Stimulated activated CD8-positive, alpha-beta memory T cell treated with anti-CD3 and anti-CD28 coated beads, Interleukin-12 subunit alpha, Interleukin-12 subunit beta, amount 100 ng/mL, for 4 hours (primary cell): ENCODE results near the gene HYCC1.

ENCODE experiments used
- DNase-seq: peaks from one replicate; pipeline ENCODE4 v3.0.0-alpha.2; 2020; ENCODE audit warnings: low read depth

The HYCC1 gene

DNA sequence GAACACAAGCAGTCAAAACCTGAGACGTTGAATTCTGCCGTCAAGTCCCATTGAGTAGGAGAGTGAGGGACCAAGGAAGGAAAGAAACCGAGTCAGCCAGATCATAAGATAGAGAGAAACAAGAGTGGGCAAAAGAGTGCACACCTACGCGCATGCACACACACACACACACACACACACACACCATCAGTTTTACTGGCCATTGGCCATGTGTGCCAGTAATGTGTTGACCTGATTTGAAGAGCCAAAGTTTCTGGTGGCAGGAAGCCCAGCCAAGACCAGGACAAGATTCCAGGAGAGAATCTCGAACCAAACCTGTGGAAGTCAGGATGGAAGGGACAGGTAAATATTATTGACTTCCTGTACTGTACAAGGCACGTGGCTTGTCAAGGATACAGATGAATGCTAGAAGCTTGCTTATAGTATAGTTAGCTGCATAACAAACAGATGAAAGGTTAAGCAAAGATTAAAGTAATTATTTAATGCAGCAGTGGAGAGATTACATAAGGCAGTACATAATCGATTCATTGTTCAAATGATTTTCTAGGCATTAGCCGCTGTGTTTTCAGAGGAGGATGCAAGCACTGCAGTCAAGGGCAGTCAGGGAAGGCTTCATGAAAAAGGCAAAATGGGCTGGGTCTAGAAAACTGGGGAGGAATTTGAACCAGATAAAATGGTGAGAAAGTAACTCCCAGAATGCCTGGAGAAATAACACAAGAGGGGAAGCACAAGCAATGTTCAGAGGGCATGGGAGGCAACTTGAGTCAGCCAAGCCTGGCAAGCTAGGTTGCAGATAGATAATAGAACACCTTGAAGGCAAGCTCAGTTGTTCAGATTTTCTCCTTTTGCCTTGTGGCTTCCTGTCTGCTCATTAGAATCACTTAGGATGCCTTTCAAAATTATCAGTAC, 2.7 kb upstream of the HYCC1 start:
- DNase-seq: no peak

DNA sequence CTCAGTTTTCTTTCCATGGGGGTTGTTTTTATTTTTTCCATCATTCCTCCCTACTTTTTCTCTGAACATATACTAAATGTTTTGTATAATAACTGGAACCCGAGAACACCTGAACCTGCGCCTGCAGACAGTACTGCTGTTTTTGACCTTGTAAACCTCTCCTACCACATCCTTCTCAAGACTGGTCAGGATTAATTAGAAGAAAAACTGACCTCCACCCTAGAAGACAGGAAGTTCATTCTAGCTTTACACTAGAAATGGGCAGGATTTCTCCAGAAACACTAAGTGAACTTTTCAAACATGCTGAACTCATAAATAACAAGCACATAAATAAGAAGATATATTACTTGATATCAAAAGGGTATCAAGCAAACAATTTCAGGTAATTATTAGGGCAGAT, 751 bp upstream of the HYCC1 start:
- no peak for DNase-seq

DNA sequence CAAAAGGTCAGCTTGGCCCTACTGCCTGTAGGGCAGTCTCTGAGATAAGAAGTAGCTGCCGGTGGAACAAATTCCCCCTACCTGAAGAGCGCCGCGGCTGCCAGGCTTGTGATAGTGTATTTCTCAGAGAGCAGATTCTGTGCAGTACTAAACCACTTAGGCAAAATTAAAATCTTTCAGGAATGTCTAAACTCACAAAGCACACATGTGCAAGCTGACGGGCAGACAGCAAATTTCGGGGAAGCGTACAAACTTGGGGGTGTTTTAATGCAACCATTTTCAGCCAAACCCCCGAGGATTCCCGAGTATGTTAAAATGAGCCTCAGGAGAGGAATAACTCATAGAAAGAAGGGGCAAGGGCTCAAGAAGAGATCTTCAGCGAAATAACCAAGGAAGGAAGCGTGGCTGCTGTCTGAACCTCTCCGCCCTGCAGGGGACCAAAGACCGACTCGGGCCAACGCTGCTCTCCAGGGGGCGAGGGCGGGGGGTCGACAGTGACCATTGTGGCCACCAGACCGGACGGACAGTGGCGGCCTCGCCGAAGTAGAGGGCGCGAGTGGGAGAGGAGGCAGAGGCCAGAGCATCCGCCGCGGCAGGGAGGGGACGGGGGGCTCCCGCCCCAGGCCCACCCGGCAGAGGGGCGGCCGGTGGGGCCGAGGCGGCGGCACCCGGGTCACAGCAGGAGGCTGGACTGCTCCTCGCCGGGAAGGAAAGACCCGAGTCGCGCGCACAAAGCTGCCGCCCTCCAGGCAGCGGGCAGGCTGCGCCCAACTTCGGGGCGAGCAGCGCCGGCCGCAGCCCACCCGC, 819 bp downstream of the HYCC1 start:
- DNase-seq: peak; percentile 9

DNA sequence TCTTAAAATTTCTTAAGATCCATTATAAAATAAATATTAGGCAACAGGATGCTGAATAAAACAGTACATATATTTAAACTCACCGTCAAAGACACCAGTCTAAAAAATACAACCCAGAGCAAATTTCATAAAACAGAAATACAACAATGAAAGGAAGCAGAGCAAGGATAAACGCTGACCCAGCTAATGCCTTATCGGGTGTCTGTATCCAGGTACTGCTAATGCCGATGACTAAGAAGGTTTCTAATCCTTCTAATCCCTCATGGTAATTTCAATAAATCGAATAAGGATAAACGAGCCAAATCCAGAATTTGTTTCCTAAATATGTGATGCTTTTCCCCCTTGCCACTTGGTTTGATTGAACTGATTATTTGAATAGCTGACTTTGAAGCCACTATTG, 1.7 kb downstream of the HYCC1 start:
- no peak for DNase-seq

DNA sequence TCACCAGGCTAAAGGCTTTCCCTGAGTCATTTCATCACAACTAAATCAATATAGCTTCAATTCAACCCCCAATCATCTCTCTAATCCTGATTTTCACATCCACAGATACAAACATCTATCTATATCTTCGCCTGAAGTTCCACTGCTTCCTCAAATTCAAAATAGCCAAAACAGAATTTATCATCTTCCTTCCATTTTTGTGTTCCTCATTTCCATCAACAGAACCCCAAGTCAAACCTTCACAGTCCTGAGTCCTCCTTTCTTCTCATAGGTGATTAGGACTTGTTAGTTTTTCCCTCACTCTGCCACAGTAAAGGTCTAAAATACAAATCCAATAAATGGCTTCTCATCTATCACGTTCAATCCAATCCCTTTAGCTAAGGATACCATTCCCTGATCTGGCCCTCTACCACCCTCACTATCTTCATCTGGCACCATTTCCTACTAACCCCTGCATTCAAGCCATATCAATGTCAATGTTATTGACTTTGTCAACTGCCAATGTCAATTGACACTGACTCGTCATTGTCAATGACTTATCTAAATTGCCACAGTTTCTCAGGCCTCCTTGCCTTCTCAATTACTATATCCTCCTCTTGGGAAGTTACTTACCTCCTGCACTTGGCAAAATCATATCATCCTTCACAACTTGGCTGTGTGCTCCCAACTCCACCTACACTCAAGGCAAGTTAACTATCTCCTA, 2.6 kb downstream of the HYCC1 start:
- DNase-seq: no peak

DNA sequence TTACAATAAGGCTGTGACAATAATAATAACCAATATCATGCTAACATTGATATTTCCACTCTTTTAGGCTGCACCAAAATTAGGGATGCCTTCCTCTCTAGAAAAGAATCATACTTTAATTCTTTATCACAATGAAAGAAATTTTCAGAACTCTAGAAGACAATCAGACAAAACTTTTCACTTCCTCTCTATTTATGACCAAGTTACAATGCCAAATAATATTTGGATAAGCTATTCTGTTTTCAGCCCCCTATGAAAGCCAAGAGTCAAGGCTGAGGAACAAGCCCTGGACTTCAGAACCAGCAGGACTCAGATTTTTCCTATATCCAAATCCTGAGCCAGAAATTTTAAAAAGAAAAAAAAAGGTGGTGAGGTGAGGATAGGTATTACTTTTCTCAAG, 4.6 kb downstream of the HYCC1 start:
- DNase-seq: no peak

DNA sequence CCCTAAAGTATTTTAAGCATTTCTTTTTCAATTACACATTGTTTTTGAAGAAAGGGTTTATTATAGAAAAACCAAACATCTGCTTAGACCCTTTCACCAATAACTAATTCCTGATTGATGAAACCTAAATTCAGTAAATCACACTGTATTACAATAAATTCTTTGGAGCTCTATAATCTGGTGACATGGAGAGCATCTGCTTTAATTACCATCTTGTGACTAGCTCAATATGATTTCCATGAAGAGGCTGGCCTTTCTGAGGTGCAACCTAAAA, 9.7 kb downstream of the HYCC1 start:
- no peak for DNase-seq

DNA sequence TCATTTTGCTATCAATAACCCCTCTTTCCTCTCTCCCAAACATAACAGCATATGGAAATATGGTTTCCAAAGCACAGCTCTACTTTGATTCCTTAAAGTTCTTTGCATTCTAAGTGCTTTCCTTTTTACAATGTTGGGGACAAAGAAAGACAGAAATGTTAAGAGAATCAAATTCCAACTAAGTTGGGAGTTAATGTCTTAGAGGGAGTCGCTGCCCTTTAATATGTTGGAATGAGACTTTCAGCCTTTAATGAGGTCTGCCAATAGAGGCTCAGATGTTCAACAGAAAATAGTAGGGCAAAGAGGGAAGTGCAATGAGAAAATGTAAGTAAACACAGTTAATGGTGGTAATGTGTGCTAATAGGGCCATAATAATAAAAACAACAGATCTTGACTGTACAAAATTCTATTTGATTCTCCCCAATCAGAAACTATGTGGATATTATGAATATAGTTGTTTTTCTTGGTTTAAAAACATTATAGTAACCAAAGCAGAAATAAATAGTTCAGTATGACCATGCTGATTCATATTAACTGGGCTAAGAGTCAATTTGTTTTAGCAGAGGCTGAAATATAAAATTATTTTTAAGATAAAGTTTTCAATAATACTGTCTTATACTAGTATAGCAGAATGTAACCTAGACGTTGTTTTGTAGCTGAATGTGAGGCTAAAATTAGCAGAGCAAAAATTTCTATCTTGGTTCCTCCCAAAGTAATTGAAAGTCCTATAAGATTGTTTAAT, 10.3 kb downstream of the HYCC1 start:
- no peak for DNase-seq

DNA sequence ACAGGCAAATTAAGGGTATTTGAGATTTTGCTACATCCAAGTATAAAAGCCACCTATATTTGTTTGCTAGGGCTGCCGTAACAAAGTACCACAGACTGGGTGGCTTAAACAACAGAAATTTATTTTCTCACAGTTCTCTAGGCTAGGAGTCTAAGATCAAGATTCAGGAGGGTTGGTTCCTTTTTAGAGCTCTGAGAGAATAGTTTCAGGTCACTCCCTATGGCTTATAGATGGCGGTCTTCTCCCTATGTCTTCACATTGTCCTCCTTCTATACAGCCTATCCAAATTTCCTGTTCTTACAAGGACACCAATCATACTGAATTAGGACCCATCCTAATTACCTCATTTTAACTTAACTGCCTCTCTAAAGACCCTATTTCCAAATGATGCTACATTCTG, 11.2 kb downstream of the HYCC1 start:
- DNase-seq: no peak

DNA sequence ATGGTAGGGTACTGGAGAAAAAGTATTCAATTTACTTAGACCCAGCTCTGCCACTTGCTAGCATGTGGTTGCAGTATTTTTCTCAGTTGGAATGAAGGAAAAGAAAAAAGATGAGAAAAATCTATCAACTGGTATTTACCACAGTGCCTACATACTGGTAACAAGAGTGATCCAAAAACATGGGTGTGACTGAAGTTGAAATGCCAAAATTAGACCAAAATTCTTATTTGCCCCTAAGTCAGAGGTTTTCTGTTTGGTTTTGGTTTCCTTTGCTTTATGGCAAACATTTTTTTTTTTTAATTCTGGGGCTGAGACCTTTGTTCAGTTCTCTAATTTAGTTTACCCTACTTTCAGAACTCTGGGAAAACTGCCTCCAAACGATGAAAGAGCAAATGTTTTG, 12.3 kb downstream of the HYCC1 start:
- no peak for DNase-seq

DNA sequence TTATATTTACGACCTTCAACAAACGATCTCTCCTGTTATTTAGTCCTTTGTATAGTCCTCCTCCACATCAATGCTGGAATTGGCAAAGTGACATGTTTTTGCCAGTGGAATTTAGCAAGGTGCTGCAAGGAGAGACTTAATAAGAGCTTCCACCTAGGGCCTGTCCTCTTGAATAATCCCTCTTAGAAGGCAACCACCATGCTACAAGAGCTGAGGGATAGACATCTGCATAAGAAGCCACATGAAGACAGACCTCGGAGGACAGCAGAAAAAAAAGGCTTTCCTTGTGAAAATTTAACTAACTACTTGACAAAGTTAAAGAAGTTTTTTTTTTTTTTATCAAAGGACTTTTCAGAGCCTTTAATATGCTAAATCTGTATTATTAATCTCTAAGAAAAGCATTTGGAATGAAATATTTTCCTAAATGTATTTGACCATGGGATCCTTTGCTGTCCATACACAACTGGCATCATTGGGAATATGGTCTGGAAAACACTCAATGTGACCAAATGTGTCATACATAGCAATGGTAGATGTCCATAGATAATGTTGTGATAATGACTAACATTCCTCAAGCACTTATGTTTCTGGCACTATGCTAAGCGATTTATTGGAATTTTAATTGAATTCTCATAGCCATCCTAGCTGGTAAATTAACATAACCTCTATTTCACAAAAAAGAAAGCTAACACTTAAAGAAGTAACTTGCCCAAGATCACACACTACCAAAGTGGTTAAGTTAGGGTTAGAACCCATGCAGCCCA, 13.2 kb downstream of the HYCC1 start:
- DNase-seq: no peak

DNA sequence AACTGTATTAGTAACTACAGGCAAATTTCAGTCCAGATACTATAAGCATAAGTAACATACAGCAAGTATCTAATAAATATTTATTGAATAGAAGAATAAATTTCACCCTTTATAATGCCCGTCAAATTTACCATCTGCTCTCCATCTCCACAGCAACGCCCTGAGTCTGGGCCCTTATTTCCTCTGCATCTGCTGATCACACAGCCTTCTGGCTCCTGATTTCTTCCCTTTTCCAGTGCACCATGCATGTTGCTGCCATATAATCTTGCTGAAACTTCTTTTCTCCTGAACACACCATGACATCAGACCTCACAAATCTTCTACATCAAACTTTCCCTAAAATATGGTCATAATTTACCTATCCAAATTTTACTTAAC, 15.4 kb downstream of the HYCC1 start:
- DNase-seq: no peak

DNA sequence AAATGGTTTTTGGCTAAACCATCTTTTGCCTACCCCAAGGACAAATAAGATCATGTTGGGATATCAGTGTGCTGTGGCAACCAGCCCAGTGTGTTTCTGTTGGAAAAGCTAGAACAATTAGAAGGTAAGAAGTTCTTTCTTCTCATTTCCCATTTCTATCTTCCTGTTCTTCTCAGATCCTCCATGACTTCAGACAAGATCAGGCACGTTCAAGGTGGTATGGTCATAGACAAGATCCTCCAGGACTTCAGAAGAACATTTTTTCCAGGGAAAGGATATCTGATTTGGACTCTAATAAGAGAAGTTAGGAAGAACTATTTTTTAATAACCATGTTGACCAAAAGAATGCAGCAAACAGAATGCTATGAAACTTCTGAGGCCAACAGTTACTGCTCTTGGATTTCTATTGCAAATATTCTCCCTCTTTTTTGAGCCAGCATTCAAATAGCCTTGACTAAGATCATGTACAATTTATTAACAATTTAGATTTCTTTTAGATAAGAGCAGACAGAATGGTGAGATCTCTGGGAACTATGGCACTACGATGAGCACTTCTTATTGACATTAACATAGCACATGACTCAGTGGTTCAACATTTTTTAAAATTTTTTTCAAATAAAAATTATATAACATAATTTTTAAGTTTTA, 15.9 kb downstream of the HYCC1 start:
- DNase-seq: no peak

DNA sequence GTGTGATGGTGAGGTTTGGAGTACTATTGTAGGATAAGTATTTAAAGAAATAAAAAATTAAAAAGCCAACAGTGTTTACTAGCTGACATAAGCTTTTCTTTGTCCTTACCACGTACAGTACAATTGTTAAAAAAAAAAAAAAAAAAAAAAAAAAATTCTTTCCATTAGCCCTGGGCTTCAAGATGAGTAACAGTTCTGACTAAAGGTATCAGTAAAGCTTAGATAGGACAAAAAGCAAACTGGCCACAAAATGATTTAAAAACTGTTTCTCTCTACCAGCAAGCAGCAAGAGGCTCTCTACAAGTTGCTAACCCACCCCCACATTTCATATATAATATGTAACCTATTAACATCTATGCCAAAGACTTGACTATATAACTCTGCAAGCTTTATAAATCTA, 17.5 kb downstream of the HYCC1 start:
- DNase-seq: no peak

DNA sequence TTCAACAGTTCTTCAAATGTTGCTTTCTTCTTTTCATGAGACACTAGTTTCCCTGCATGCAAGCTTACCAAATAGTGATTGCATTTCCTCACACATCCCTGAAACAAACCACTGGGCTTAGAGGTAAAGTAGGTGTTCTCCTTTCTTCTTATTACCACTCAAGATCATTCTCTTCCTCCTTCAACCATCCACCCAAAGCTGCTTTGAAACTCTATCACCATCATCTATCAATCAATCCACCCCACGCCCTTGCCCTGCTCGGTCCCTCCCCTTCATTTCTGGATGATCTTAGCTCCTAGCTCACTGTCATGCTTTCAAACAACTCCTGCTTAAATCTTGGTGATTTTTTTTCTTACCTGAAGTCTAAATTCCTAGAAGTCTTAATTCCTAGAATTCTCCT, 18.9 kb downstream of the HYCC1 start:
- DNase-seq: no peak

DNA sequence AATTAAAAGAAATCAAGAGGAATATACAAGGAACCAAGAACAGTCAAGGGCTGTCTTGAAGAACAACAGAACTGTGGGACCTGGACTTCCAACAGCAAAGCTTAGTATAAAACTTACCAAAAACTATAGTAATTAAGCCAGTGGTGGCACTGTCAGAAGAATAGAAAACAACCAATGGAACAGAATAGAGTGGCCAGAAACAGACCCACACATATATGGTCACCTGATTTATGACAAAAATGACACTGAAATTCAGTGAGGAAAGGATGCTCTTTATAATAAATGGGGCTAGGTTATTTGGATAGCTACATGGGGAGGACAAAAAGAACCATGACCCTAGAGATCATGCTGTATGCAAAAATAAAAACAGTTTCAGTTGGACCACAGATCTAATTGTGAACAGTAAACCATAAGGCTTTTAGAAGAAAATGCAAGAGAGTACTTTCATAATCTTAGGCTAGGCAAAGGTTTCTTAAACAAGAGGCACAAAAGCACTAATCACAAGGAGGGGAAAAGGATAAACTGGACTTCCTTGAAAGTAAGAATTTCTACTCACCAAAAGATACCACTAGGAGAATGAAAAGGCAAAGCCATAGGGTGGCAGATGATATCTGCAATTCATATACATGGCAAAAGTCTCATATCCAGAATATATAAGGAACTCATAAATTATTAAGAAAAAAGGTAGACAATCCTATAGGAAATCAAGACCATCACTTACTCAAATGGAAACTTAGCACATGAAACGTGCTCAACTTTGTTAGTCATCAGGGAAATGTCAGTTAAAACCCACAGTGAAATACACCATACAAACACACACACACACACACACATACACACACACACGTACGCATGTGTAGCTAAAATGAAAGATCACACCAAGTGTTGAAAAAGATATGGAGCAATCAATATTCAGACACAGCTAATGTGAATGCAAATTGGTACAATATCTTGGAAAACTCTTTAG, 20.8 kb downstream of the HYCC1 start:
- DNase-seq: no peak

DNA sequence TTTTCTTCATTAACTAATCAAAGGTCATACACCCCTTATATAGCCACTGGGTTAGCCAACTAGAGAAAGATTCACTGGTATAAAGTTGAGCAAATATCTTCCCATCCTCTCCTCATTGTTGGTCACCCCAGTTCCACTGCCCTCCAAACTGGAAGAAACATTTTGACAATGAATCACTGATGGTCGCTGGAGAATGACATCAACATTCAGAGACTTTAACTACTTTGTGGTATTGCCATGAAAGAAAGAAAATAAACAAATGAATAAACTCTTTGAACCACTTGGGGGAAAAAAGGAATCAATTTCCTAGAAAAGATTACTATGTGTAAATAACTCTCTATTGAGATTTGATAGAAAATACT, 23.4 kb downstream of the HYCC1 start:
- no peak for DNase-seq

DNA sequence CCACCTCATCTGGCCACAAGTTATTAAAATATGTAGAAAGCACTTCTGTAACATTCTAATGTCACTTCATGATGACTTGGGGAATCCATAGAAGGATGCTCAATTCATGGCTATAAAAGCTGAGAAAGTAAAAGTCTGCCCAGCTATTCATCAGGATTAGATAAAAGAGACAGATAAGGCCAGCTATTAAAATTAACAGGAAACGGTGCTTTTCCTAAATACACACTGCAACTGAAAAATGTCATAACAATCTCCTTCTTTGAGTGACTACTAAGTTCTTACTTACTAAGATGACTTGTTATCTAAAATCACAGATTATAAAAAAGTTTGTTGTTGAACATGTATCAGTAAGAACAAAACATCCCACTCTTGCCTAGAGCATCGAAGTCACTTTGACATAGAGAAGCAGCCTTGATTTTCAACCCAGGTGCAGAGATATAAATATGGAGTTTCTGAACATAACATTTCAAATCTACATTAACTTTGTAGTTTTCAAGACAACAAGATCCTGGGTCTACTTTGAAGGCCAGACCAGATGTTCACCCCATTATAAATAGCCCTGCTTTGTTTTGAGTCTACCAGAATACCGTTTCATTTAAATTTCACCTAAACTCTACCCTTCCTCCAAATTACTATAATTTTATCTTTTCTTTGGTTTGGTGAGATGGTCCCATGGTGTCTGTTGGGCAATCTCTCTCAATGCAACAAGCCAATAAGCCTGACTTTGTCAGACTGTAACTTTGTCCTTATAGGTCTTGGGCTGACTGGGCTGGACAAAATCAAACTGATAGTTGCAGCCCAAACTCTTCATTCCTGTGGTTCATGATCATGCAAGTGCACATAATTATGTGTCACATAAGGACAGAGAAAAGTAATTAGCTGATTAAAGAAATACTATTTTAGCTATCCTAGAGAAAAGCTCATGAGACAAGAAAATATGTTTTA, 24.0 kb downstream of the HYCC1 start:
- no peak for DNase-seq

DNA sequence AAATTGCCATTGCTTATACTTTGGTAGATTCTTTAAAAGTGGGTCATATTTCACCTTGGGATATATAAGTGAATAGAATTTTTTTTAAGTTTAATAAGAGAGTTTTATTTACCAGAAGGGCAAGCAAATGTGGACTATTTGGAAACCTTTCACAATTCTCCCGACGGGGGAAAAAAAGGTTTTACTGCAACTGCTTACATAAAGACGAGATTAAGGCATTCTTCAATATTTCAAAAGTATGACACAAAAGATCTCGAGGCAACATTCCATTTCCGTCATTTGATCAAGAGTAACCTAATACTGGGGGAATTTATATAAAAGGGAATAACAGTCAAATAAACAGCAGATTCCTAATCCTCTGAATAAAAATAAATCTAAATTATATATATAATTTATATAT, 28.5 kb downstream of the HYCC1 start:
- DNase-seq: no peak
